Ectodermal cell (in vitro differentiated cells): ENCODE measurements around the gene LOXHD1.

ENCODE experiments used
- H3K27ac ChIP-seq: 2 replicates; pipeline ENCODE4 v1.7.0; 2013; ENCODE audit warnings: mild to moderate bottlenecking, low read depth, low read length; ENCODE audit not compliant: insufficient read depth, poor library complexity, severe bottlenecking
- H3K27me3 ChIP-seq: 2 replicates; pipeline ENCODE4 v1.7.0; 2013; ENCODE audit warnings: mild to moderate bottlenecking, low read length; ENCODE audit not compliant: insufficient read depth, control insufficient read depth, poor library complexity, severe bottlenecking
- H3K36me3 ChIP-seq: one replicate; pipeline ENCODE4 v1.7.0; 2013; ENCODE audit warnings: low read length; ENCODE audit not compliant: control insufficient read depth, insufficient read depth
- H3K4me1 ChIP-seq: one replicate; pipeline ENCODE4 v1.7.0; 2013; ENCODE audit warnings: low read length; ENCODE audit not compliant: control insufficient read depth, insufficient read depth
- H3K4me3 ChIP-seq: 2 replicates; pipeline ENCODE4 v1.7.0; 2013; ENCODE audit warnings: low read depth, low read length, control low read depth; ENCODE audit not compliant: insufficient read depth
- H3K9me3 ChIP-seq: 2 replicates; pipeline ENCODE4 v1.7.0; 2013; ENCODE audit warnings: mild to moderate bottlenecking, low read length, moderate library complexity; ENCODE audit not compliant: control insufficient read depth
- WGBS, 2 experiments: methylation state at CpG; one replicate each; pipeline ENCODE4 v1.1.7; 2013; ENCODE audit warnings: missing lambda C conversion rate in 2 of 2; 5-methylcytosine and 5-hydroxymethylcytosine counted together

The LOXHD1 gene

GRCh38 chr18:46471809-46472498 lies 185.1 kb downstream of the LOXHD1 start:
- Histone ChIP-seq H3K27me3 (no peaks in the 10 kb centered on the region), H3K27ac (no peak overlapping the region), H3K9me3 (no peaks in the 10 kb centered on the region), H3K4me1 (peaks cover 25% of the 10 kb centered on the region), H3K4me3 (no peak overlapping the region), H3K36me3 (no peaks in the 10 kb centered on the region)
- 90 to 91% methylated on average over 3 of the region's 3 CpGs for WGBS, 2 experiments

- no peaks in the 10 kb centered on the region for H3K36me3 ChIP-seq
- no peaks in the 10 kb centered on the region for H3K9me3 ChIP-seq
- H3K4me1 ChIP-seq, result peaks cover 34% of the 10 kb centered on the region
- no peak overlapping the region for H3K4me3 ChIP-seq
- WGBS, 2 experiments, result 94 to 95% methylated on average over 3 of the region's 3 CpGs
- H3K27me3 ChIP-seq, result no peaks in the 10 kb centered on the region
- no peak overlapping the region for H3K27ac ChIP-seq
These were observed 186.3 kb downstream of the LOXHD1 start for GRCh38 chr18:46470714-46471113.

- Histone ChIP-seq H3K27ac (no peak overlapping the region), H3K27me3 (no peaks in the 10 kb centered on the region), H3K36me3 (no peaks in the 10 kb centered on the region), H3K4me3 (no peak overlapping the region), H3K9me3 (no peaks in the 10 kb centered on the region), H3K4me1 (peaks cover 47% of the 10 kb centered on the region)
- WGBS, 2 experiments, result 67 to 80% methylated on average over 3 of the region's 3 CpGs
These were observed 187.7 kb downstream of the LOXHD1 start for GRCh38 chr18:46469186-46469915.

GRCh38 chr18:46468426-46469180 lies 188.4 kb downstream of the LOXHD1 start:
- Histone ChIP-seq H3K9me3 (no peaks in the 10 kb centered on the region), H3K4me1 (peaks cover 51% of the 10 kb centered on the region), H3K36me3 (no peaks in the 10 kb centered on the region), H3K27ac (no peak overlapping the region), H3K27me3 (no peaks in the 10 kb centered on the region), H3K4me3 (no peak overlapping the region)
- WGBS, 2 experiments, result 82% methylated on average over 10 to 11 of the region's 11 CpGs

GRCh38 chr18:46466234-46467160 lies 190.5 kb downstream of the LOXHD1 start:
- Histone ChIP-seq H3K4me3 (no peak overlapping the region), H3K27me3 (no peaks in the 10 kb centered on the region), H3K4me1 (peaks cover 65% of the 10 kb centered on the region), H3K27ac (peak overlapping the region; percentile 39), H3K9me3 (no peaks in the 10 kb centered on the region), H3K36me3 (no peaks in the 10 kb centered on the region)
- 40 to 48% methylated on average over 9 of the region's 9 CpGs for WGBS, 2 experiments

- WGBS, 2 experiments, result 81 to 82% methylated on average over 6 of the region's 8 CpGs
- no peak overlapping the region for H3K4me3 ChIP-seq
- peaks cover 66% of the 10 kb centered on the region for H3K4me1 ChIP-seq
- no peaks in the 10 kb centered on the region for H3K36me3 ChIP-seq
- H3K27ac ChIP-seq, result no peak overlapping the region
- H3K27me3 ChIP-seq, result no peaks in the 10 kb centered on the region
- H3K9me3 ChIP-seq, result no peaks in the 10 kb centered on the region
These were observed 191.9 kb downstream of the LOXHD1 start for GRCh38 chr18:46464926-46465655.

GRCh38 chr18:46462523-46462922 lies 194.5 kb downstream of the LOXHD1 start:
- H3K36me3 ChIP-seq, result no peaks in the 10 kb centered on the region
- H3K4me3 ChIP-seq, result no peak overlapping the region
- H3K27me3 ChIP-seq, result no peaks in the 10 kb centered on the region
- peaks cover 57% of the 10 kb centered on the region for H3K4me1 ChIP-seq
- 62 to 66% methylated on average over 7 of the region's 7 CpGs for WGBS, 2 experiments
- no peaks in the 10 kb centered on the region for H3K9me3 ChIP-seq
- no peak overlapping the region for H3K27ac ChIP-seq

- WGBS, 2 experiments, result 83 to 91% methylated on average over 5 to 6 of the region's 6 CpGs
- H3K27me3 ChIP-seq, result no peaks in the 10 kb centered on the region
- H3K36me3 ChIP-seq, result no peaks in the 10 kb centered on the region
These were observed 195.0 kb downstream of the LOXHD1 start for GRCh38 chr18:46461993-46462392.

GRCh38 chr18:46460754-46461153 lies 196.3 kb downstream of the LOXHD1 start:
- 84 to 91% methylated on average over 5 of the region's 5 CpGs for WGBS, 2 experiments
- Histone ChIP-seq H3K36me3 (peaks cover 8% of the 10 kb centered on the region), H3K9me3 (no peaks in the 10 kb centered on the region)

More at GRCh38 chr18:46461993-46462392, 195.0 kb downstream of the LOXHD1 start:
- H3K4me3 ChIP-seq, result no peak overlapping the region
- no peaks in the 10 kb centered on the region for H3K9me3 ChIP-seq
- H3K4me1 ChIP-seq, result peaks cover 55% of the 10 kb centered on the region
- no peak overlapping the region for H3K27ac ChIP-seq

More at GRCh38 chr18:46460754-46461153, 196.3 kb downstream of the LOXHD1 start:
- Histone ChIP-seq H3K4me1 (peaks cover 46% of the 10 kb centered on the region), H3K27ac (no peak overlapping the region), H3K4me3 (no peak overlapping the region), H3K27me3 (no peaks in the 10 kb centered on the region)
